CD4-positive, alpha-beta T cell (primary cell): ENCODE measurements around the gene SSBP2. TPM values are rescaled to one million over a fixed set of nuclear protein-coding genes. Genes with fewer than 3 reads are reported as not detected.
"Not testable (repeated sequence)": the region's sequence is repeated elsewhere in the genome, so short reads cannot be mapped to it uniquely, and the experiment has no call there.

Experiments
- ATAC-seq: fragments of 200-7000 bp; cut with Tn5 transposase; one replicate; pipeline ENCODE4 v1.10.0; 2022; ENCODE audit warnings: mild to moderate bottlenecking; ENCODE audit not compliant: poor library complexity
- CTCF ChIA-PET: fragments of 350-600 bp; sonication (Branson Sonifier 250); formaldehyde crosslinking; loops from one replicate; lab custom pipeline; 2021; ENCODE audit warnings: antibody characterized with exemption, inconsistent platforms; lab: Charles Lee
- POLR2A ChIA-PET: fragments of 350-600 bp; sonication (Branson Sonifier 250); formaldehyde crosslinking; loops from one replicate; lab custom pipeline; 2021; ENCODE audit warnings: antibody characterized with exemption, inconsistent platforms; lab: Charles Lee
- DNase-seq, 14 experiments: peaks; one replicate each; pipeline ENCODE4 v3.0.0-alpha.2; 2013 to 2020; ENCODE audit warnings: mixed read lengths in 2 of 14
- H3K27ac ChIP-seq, 2 donors: one replicate each; pipeline versions ENCODE4 v1.5.1 to v1.7.0; 2013; ENCODE audit warnings: low read length in 2 of 2, low read depth in 1 of 2, mild to moderate bottlenecking in 1 of 2
- H3K27me3 ChIP-seq, 2 experiments: 1 replicate in 1 of 2; 2 replicates in 1 of 2; pipeline versions ENCODE4 v1.6.1 to v1.7.0; 2013; ENCODE audit warnings: low read length in 2 of 2, control low read depth in 1 of 2, mild to moderate bottlenecking in 1 of 2, moderate library complexity in 1 of 2; ENCODE audit not compliant: insufficient read depth in 2 of 2, control insufficient read depth in 1 of 2
- H3K36me3 ChIP-seq: one replicate; pipeline ENCODE4 v1.6.1; 2013; ENCODE audit warnings: low read length, control low read depth; ENCODE audit not compliant: insufficient read depth
- H3K4me1 ChIP-seq: one replicate; pipeline ENCODE4 v1.6.1; 2013; ENCODE audit warnings: low read length, control low read depth; ENCODE audit not compliant: insufficient read depth
- H3K4me3 ChIP-seq: one replicate; pipeline ENCODE4 v1.5.1; 2013; ENCODE audit warnings: mild to moderate bottlenecking, low read length, moderate library complexity
- H3K9me3 ChIP-seq, 2 experiments: 1 replicate in 1 of 2; 2 replicates in 1 of 2; pipeline versions ENCODE4 v1.6.1 to v1.7.0; 2013; ENCODE audit warnings: low read length in 2 of 2, mild to moderate bottlenecking in 2 of 2, control low read depth in 1 of 2, moderate library complexity in 1 of 2; ENCODE audit not compliant: control insufficient read depth in 1 of 2, insufficient read depth in 1 of 2
- H3K27ac Mint-ChIP-seq: one replicate; pipeline ENCODE4 v1.8.0; 2020; ENCODE audit warnings: mixed read lengths
- H3K27me3 Mint-ChIP-seq: one replicate; pipeline ENCODE4 v1.8.0; 2021; ENCODE audit warnings: mixed read lengths
- H3K36me3 Mint-ChIP-seq: one replicate; pipeline ENCODE4 v1.8.0; 2021; ENCODE audit warnings: low read depth, mixed read lengths
- H3K4me1 Mint-ChIP-seq: one replicate; pipeline ENCODE4 v1.8.0; 2021; ENCODE audit warnings: low read depth, mixed read lengths
- H3K4me3 Mint-ChIP-seq: one replicate; pipeline ENCODE4 v1.8.0; 2020; ENCODE audit warnings: mild to moderate bottlenecking, mixed read lengths
- H3K9me3 Mint-ChIP-seq: one replicate; pipeline ENCODE4 v1.8.0; 2020; ENCODE audit warnings: mixed read lengths
- intact Hi-C, 2 experiments: fragments of 100-400 bp; cut with DNase I in 1 of 2; cut with micrococcal nuclease in 1 of 2; formaldehyde crosslinking; loops; one replicate each; pipeline versions ENCODE4 v1.15.1 to v1.9.0; 2023 to 2025; cut with DNase I, micrococcal nuclease
- total RNA-seq, 174 experiments: library from RNA in 2 of 174; stranded (reverse) in 2 of 174; gene quantifications; one replicate each; pipeline ENCODE4 v1.2.3 and lab custom pipeline; 2021 to 2026
- TF ChIP-seq, protein P1 (sequence below): fragments of 200-600 bp; IDR thresholded peaks from one replicate; pipeline ENCODE4 v1.8.0; 2022; ENCODE audit warnings: antibody characterized with exemption, mild to moderate bottlenecking

The SSBP2 gene
- total RNA-seq, 2 experiments from 2014 or later, result 33.5 to 36.3 TPM

DNA sequence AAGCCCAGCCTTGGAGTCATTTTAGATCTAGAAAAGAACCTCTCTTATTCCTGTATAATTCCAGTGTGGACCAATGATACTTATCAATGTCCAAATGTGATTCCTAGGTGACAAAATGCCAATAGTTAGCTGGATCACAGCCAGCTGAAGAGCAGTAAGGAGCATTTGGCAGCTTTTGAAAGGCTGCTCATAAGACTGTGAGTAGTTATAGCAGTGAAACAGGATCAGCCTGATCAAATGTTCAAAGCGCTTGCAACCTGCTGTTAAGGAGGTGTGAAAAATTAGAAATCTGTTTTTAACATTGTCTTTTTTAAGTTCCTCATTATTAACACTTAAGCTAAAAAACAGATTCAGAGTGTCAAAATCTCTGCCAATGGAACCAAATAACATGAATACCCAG, 85.1 kb downstream of the SSBP2 start:
- ChIA-PET CTCF (no interaction called here), POLR2A (no interaction called here)
- ATAC-seq, result no peak
- peaks cover 62% of the 10 kb centered on the region for H3K4me1 Mint-ChIP-seq
- intact Hi-C loops, result no loop called here
- no peaks in the 10 kb centered on the region for H3K4me1 ChIP-seq
- no peak overlapping the region for H3K4me3 ChIP-seq
- no peak overlapping the region for H3K27ac ChIP-seq
- H3K27ac Mint-ChIP-seq, result no peak overlapping the region
- TF ChIP-seq, protein P1, sequence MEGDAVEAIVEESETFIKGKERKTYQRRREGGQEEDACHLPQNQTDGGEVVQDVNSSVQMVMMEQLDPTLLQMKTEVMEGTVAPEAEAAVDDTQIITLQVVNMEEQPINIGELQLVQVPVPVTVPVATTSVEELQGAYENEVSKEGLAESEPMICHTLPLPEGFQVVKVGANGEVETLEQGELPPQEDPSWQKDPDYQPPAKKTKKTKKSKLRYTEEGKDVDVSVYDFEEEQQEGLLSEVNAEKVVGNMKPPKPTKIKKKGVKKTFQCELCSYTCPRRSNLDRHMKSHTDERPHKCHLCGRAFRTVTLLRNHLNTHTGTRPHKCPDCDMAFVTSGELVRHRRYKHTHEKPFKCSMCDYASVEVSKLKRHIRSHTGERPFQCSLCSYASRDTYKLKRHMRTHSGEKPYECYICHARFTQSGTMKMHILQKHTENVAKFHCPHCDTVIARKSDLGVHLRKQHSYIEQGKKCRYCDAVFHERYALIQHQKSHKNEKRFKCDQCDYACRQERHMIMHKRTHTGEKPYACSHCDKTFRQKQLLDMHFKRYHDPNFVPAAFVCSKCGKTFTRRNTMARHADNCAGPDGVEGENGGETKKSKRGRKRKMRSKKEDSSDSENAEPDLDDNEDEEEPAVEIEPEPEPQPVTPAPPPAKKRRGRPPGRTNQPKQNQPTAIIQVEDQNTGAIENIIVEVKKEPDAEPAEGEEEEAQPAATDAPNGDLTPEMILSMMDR, result no peak
- no peaks in the 10 kb centered on the region for H3K27me3 Mint-ChIP-seq
- no peaks in the 10 kb centered on the region for H3K27me3 ChIP-seq
- no peaks in the 10 kb centered on the region for H3K9me3 ChIP-seq
- no peak overlapping the region for H3K4me3 Mint-ChIP-seq
- no peak for DNase-seq
- H3K9me3 Mint-ChIP-seq, result no peaks in the 10 kb centered on the region
- H3K36me3 ChIP-seq, result no peaks in the 10 kb centered on the region
- H3K36me3 Mint-ChIP-seq, result peaks cover 19% of the 10 kb centered on the region

DNA sequence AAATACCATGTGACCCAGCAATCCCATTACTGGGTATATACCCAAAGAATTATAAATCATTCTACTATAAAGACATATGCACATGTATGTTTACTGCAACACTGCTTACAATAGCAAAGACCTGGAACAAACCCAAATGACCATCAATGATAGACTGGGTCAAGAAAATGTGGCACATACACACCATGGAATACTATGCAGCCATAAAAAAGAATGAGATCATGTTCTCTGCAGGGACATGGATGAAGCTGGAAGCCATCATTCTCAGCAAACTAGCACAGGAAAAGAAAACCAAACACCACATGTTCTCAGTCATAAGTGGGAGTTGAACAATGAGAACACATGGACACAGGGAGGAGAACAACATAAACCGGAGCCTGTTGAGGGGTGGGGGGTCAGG, 90.3 kb downstream of the SSBP2 start:
- H3K9me3 ChIP-seq, H3K4me3 ChIP-seq, POLR2A ChIA-PET, H3K27me3 Mint-ChIP-seq, H3K27me3 ChIP-seq, intact Hi-C loops, H3K4me3 Mint-ChIP-seq, DNase-seq, H3K4me1 ChIP-seq, H3K27ac Mint-ChIP-seq, ATAC-seq, CTCF ChIA-PET, H3K9me3 Mint-ChIP-seq, H3K27ac ChIP-seq, H3K36me3 ChIP-seq: not testable (repeated sequence)
- peaks cover 24% of the 10 kb centered on the region for H3K36me3 Mint-ChIP-seq
- peaks cover 55% of the 10 kb centered on the region for H3K4me1 Mint-ChIP-seq

DNA sequence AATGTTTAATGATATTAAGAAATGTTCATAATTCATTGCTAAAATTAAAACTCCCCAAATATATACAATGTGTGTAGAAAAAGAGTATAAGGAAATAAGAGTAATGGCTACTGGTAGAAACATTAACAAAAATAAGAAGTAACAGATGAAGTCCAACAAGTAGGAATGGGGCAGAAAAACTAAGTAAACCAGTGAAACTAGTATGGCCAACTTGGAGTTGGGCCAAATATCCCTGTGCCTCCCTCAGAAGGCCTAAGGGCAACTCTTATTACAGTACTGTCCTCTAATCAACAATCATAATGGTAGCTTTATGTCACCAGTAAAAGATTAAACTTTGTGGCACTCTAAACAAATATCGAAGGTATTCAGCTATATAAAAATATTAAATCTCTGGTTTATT, 93.5 kb downstream of the SSBP2 start:
- H3K9me3 ChIP-seq, result no peaks in the 10 kb centered on the region
- no peak overlapping the region for H3K27ac Mint-ChIP-seq
- no peaks in the 10 kb centered on the region for H3K27me3 ChIP-seq
- H3K9me3 Mint-ChIP-seq, result peaks cover 2% of the 10 kb centered on the region
- ChIA-PET CTCF (no interaction called here), POLR2A (no interaction called here)
- no peaks in the 10 kb centered on the region for H3K27me3 Mint-ChIP-seq
- no peak for ATAC-seq
- no peak overlapping the region for H3K27ac ChIP-seq
- TF ChIP-seq, protein P1, result no peak
- H3K4me3 ChIP-seq, result no peak overlapping the region
- H3K36me3 Mint-ChIP-seq, result peaks cover 44% of the 10 kb centered on the region
- no peaks in the 10 kb centered on the region for H3K4me1 ChIP-seq
- peaks cover 53% of the 10 kb centered on the region for H3K4me1 Mint-ChIP-seq
- intact Hi-C loops, result no loop called here
- H3K36me3 ChIP-seq, result no peaks in the 10 kb centered on the region
- no peak for DNase-seq
- no peak overlapping the region for H3K4me3 Mint-ChIP-seq

DNA sequence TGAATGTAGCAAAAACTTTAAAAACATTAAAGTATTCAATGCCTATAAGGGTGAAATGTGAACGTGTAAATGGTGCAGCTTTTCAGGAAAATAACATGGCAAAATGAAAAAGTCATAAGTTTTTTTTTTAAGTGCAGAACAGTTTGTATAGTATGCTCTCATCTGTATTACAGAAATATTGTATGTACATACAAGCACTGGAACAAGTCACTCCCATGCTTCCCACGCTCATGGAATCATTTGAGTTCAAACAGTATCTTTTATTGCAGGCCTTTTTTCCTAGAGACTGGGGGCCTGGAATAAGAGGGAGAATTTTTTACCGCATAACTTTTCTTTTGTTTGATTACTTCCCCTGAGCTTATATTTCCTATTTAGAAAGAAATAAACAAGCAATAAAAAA, 94.1 kb downstream of the SSBP2 start:
- H3K9me3 ChIP-seq, result no peaks in the 10 kb centered on the region
- ATAC-seq, result no peak
- CTCF ChIA-PET, result interaction anchor here (0.6 kb wide), 1 partner anchor 71 kb away, joined by 3 read pairs; no protein-coding TSS in a partner anchor
- peaks cover 48% of the 10 kb centered on the region for H3K36me3 Mint-ChIP-seq
- H3K27ac ChIP-seq, result no peak overlapping the region
- H3K4me3 Mint-ChIP-seq, result no peak overlapping the region
- no peak for DNase-seq
- H3K27ac Mint-ChIP-seq, result no peak overlapping the region
- H3K27me3 Mint-ChIP-seq, result no peaks in the 10 kb centered on the region
- TF ChIP-seq, protein P1, result no peak
- H3K4me1 ChIP-seq, result no peaks in the 10 kb centered on the region
- peaks cover 2% of the 10 kb centered on the region for H3K9me3 Mint-ChIP-seq
- no peaks in the 10 kb centered on the region for H3K36me3 ChIP-seq
- no peak overlapping the region for H3K4me3 ChIP-seq
- no peaks in the 10 kb centered on the region for H3K27me3 ChIP-seq
- H3K4me1 Mint-ChIP-seq, result peaks cover 56% of the 10 kb centered on the region
- POLR2A ChIA-PET, result no interaction called here
- intact Hi-C loops, result no loop called here
